ENCODE measurements around the gene KRTAP4-12.
"Not testable (repeated sequence)": the region's sequence is repeated elsewhere in the genome, so short reads cannot be mapped to it uniquely, and the experiment has no call there.

The KRTAP4-12 gene

GRCh38 chr17:41084100-41084856 lies 39.7 kb downstream of the KRTAP4-12 start, which contains the start of gene KRTAP4-7:
Gene KRTAP4-7, plus strand, starts transcription at chr17:41084150. Its CDS starts 57 bp downstream, at chr17:41084207.
- not testable (repeated sequence) for DNase-seq

GRCh38 chr17:41083427-41083826 lies 40.6 kb downstream of the KRTAP4-12 start:
- DNase-seq, result not testable (repeated sequence)

GRCh38 chr17:41082626-41083025 lies 41.4 kb downstream of the KRTAP4-12 start:
- DNase-seq, result no peak

GRCh38 chr17:41076788-41077187 lies 47.2 kb downstream of the KRTAP4-12 start:
- no peak for DNase-seq

- no peak for DNase-seq
These were observed 50.3 kb downstream of the KRTAP4-12 start for GRCh38 chr17:41073676-41074075.

Measured in activated effector memory CD4-positive, alpha-beta T cell treated with Interleukin-2 at 50 U/mL for 16 hours (primary cell).